ENCODE results near the gene XRCC1. TPM values are rescaled to one million over a fixed set of nuclear protein-coding genes. Genes with fewer than 3 reads are reported as not detected.

The XRCC1 gene
- polyA plus RNA-seq, 1 of the 3 experiments (the other 2 are of a cell fraction), result 30.3 TPM

DNA sequence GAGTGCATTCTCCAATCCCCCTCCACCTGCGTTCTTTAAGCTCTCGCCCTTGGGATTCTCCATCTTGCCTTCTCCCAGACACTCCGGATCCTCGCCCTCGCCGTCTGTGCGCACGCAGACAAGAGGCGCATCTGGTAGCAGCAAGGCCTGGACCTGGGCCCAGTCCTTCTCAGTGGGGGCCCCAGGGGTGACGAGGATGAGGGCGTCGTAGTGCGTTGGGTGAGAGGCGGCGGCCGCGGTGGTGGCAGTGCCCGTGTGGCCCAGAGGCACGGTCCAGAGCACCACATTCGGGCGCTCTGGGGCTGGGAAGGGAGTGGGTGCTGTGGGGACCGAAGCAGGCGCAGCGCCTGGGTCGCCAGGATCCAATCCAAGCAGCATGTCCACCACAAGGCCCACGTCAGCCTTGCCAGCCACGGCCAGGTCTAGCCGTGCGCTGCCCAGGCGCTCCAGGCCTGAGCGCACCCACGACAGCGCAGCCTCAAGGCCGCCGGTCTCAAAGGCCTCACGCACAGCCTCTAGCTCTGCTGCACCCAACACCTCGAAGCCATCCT, 17.5 kb upstream of the XRCC1 start:
- ChIA-PET POLR2A (no interaction called here), CTCF (interaction anchor here (1.0 to 6.6 kb wide), 5 partner anchors 8 to 160 kb away, joined by 3 to 104 read pairs (median 15); no protein-coding TSS in a partner anchor)
- H3K9me2 ChIP-seq, result no peaks in the 10 kb centered on the region
- H3F3A ChIP-seq (replicated peaks; ENCODE audit: insufficient read depth), result peaks cover 12% of the 10 kb centered on the region
- H3K4me1 ChIP-seq (ENCODE audit: control insufficient read depth in 1 of 2, insufficient read depth in 2 of 2, low read depth in 1 of 2, low read length in 1 of 2), result peaks cover 8 to 21% of the 10 kb centered on the region in 2 experiments; a peak in 2 of 4 replicates
- no peak overlapping the region for H2AFZ ChIP-seq (ENCODE audit: low read depth)
- TF ChIP-seq NRF1 (IDR thresholded peaks at IDR 0.05; ENCODE audit: low read depth, low read length) (no peak), EP300 (IDR thresholded peaks at IDR 0.05; ENCODE audit: borderline replicate concordance in 1 of 2, low read depth in 1 of 2, low read length in 1 of 2) (no peak), RAD21 (IDR thresholded peaks at IDR 0.05; ENCODE audit: low read length) (no peak), CHD2 (IDR thresholded peaks at IDR 0.05; ENCODE audit: low read length, partially characterized antibody) (no peak), MXI1 (IDR thresholded peaks at IDR 0.05; ENCODE audit: low read depth, low read length) (no peak), MEF2A (IDR thresholded peaks at IDR 0.05; ENCODE audit: borderline replicate concordance, low read depth) (no peak), TCF12 (IDR thresholded peaks at IDR 0.05) (no peak), FOSL2 (IDR thresholded peaks at IDR 0.05; ENCODE audit: borderline replicate concordance, low read depth) (no peak)
- TF ChIP-seq, protein P1, sequence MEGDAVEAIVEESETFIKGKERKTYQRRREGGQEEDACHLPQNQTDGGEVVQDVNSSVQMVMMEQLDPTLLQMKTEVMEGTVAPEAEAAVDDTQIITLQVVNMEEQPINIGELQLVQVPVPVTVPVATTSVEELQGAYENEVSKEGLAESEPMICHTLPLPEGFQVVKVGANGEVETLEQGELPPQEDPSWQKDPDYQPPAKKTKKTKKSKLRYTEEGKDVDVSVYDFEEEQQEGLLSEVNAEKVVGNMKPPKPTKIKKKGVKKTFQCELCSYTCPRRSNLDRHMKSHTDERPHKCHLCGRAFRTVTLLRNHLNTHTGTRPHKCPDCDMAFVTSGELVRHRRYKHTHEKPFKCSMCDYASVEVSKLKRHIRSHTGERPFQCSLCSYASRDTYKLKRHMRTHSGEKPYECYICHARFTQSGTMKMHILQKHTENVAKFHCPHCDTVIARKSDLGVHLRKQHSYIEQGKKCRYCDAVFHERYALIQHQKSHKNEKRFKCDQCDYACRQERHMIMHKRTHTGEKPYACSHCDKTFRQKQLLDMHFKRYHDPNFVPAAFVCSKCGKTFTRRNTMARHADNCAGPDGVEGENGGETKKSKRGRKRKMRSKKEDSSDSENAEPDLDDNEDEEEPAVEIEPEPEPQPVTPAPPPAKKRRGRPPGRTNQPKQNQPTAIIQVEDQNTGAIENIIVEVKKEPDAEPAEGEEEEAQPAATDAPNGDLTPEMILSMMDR (IDR thresholded peaks at IDR 0.05), result no peak
- TF ChIP-seq, protein P2, sequence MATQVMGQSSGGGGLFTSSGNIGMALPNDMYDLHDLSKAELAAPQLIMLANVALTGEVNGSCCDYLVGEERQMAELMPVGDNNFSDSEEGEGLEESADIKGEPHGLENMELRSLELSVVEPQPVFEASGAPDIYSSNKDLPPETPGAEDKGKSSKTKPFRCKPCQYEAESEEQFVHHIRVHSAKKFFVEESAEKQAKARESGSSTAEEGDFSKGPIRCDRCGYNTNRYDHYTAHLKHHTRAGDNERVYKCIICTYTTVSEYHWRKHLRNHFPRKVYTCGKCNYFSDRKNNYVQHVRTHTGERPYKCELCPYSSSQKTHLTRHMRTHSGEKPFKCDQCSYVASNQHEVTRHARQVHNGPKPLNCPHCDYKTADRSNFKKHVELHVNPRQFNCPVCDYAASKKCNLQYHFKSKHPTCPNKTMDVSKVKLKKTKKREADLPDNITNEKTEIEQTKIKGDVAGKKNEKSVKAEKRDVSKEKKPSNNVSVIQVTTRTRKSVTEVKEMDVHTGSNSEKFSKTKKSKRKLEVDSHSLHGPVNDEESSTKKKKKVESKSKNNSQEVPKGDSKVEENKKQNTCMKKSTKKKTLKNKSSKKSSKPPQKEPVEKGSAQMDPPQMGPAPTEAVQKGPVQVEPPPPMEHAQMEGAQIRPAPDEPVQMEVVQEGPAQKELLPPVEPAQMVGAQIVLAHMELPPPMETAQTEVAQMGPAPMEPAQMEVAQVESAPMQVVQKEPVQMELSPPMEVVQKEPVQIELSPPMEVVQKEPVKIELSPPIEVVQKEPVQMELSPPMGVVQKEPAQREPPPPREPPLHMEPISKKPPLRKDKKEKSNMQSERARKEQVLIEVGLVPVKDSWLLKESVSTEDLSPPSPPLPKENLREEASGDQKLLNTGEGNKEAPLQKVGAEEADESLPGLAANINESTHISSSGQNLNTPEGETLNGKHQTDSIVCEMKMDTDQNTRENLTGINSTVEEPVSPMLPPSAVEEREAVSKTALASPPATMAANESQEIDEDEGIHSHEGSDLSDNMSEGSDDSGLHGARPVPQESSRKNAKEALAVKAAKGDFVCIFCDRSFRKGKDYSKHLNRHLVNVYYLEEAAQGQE (IDR thresholded peaks at IDR 0.05; ENCODE audit: low read depth, low read length), result no peak
- TF ChIP-seq, protein P3, sequence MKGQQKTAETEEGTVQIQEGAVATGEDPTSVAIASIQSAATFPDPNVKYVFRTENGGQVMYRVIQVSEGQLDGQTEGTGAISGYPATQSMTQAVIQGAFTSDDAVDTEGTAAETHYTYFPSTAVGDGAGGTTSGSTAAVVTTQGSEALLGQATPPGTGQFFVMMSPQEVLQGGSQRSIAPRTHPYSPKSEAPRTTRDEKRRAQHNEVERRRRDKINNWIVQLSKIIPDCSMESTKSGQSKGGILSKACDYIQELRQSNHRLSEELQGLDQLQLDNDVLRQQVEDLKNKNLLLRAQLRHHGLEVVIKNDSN (IDR thresholded peaks at IDR 0.05; ENCODE audit: borderline replicate concordance, low read depth), result no peak
- 98% methylated on average over 26 of the region's 37 CpGs for WGBS (ENCODE audit: low lambda C conversion rate)
- no peak for DNase-seq
- no peak overlapping the region for H3K4me2 ChIP-seq
- H4K20me1 ChIP-seq (ENCODE audit: insufficient read depth), result peaks cover 9% of the 10 kb centered on the region; the same call in 1 of the 2 replicates
- H3K27me3 ChIP-seq (ENCODE audit: insufficient read depth), result no peaks in the 10 kb centered on the region
- H3K79me2 ChIP-seq (ENCODE audit: insufficient read depth), result peaks cover 61% of the 10 kb centered on the region
- H3K4me3 ChIP-seq (ENCODE audit: low read depth in 2 of 2, low read length in 1 of 2), result no peak overlapping the region
- H3K9me3 ChIP-seq, result no peaks in the 10 kb centered on the region
- no peak overlapping the region for H3K27ac ChIP-seq (ENCODE audit: low read depth in 2 of 2, low read length in 1 of 2)
- H3K36me3 ChIP-seq (replicated peaks in 1 of 2; ENCODE audit: control insufficient read depth in 1 of 2, insufficient read depth in 2 of 2, low read length in 1 of 2), result peaks cover 18 to 36% of the 10 kb centered on the region in 2 experiments
- H3K9ac ChIP-seq, result no peak overlapping the region

All from SK-N-SH (cell line).